HCT116 (cell line): Measurements from ENCODE around the gene CCS.

Source experiments
- EZH2 ChIP-seq: fragments of 200-600 bp; sonication (generic); IDR thresholded peaks from 2 replicates; pipeline ENCODE4 v1.6.1; 2017; ENCODE audit warnings: antibody characterized with exemption, mixed run types
- EZH2phosphoT487 ChIP-seq: fragments of 200-600 bp; IDR thresholded peaks from 2 replicates; pipeline ENCODE4 v1.6.1; 2018; ENCODE audit warnings: antibody characterized with exemption, borderline replicate concordance
- POLR2A ChIP-seq: IDR thresholded peaks from 2 replicates; pipeline ENCODE4 v1.7.0; 2011; ENCODE audit warnings: borderline replicate concordance; ENCODE audit not compliant: insufficient read depth, insufficient read length; ENCODE audit errors: extremely low read depth
- RAD21 ChIP-seq: IDR thresholded peaks from 2 replicates; pipeline ENCODE4 v1.6.1; 2012; ENCODE audit warnings: low read depth, mild to moderate bottlenecking
- SP1 ChIP-seq: IDR thresholded peaks from 2 replicates; pipeline ENCODE4 v1.6.1; 2012; ENCODE audit warnings: low read depth
- TF ChIP-seq, protein P1 (sequence below), 3 experiments: fragments of 200-600 bp in 1 of 3; sonication (generic) in 1 of 3; IDR thresholded peaks in 2 of 3; conservative IDR thresholded peaks in 1 of 3; 2 replicates each; pipeline ENCODE4 v1.5.1; 2012 to 2017; ENCODE audit warnings: low read depth in 2 of 3, low read length in 2 of 3, antibody characterized with exemption in 1 of 3, borderline replicate concordance in 1 of 3, control low read depth in 1 of 3, mild to moderate bottlenecking in 1 of 3, mixed read lengths in 1 of 3, mixed run types in 1 of 3, moderate library complexity in 1 of 3; ENCODE audit not compliant: insufficient read depth in 1 of 3

DNA sequence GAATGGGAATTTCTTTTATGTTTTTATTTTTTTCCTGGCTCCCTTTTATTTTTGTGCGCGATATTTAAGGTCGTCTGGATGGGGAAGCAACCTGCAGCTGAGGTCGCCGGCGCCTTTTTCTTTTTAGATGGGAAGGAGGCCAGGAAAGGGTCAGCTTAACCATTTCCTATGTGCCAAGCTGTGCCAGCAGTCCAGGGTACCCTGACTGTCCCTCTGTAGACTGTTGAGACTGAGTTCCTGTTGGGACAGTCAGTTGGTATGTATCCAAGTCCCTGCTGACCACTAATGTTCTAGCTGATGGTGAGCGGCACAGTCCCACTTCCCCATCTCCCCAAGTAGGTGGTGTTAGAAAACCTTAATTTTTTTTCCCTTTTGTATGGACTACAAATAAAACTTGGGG lies 33.9 kb downstream of the CCS start:
- TF ChIP-seq, protein P1, sequence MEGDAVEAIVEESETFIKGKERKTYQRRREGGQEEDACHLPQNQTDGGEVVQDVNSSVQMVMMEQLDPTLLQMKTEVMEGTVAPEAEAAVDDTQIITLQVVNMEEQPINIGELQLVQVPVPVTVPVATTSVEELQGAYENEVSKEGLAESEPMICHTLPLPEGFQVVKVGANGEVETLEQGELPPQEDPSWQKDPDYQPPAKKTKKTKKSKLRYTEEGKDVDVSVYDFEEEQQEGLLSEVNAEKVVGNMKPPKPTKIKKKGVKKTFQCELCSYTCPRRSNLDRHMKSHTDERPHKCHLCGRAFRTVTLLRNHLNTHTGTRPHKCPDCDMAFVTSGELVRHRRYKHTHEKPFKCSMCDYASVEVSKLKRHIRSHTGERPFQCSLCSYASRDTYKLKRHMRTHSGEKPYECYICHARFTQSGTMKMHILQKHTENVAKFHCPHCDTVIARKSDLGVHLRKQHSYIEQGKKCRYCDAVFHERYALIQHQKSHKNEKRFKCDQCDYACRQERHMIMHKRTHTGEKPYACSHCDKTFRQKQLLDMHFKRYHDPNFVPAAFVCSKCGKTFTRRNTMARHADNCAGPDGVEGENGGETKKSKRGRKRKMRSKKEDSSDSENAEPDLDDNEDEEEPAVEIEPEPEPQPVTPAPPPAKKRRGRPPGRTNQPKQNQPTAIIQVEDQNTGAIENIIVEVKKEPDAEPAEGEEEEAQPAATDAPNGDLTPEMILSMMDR (IDR thresholded peaks at IDR 0.05 in 2 of 3, conservative IDR thresholded peaks at IDR 0.05 in 1 of 3; ENCODE audit: borderline replicate concordance in 1 of 3, insufficient read depth in 1 of 3, low read depth in 2 of 3, low read length in 2 of 3): no peak
- TF ChIP-seq POLR2A: no peak
- TF ChIP-seq EZH2phosphoT487: no peak
- TF ChIP-seq EZH2: no peak
- TF ChIP-seq RAD21: no peak
- TF ChIP-seq SP1: no peak
